ENCODE measurements around the gene HMGB4. TPM values are rescaled to one million over a fixed set of nuclear protein-coding genes. Genes with fewer than 3 reads are reported as not detected.

The HMGB4 gene
- total and polyA plus RNA-seq, 2 donors (not counting 3 experiments of a cell fraction or from before 2014, with no cell fraction given), result not detected

GRCh38 chr1:33899746-33900145 lies 35.9 kb downstream of the HMGB4 start:
- H3K4me2 ChIP-seq (ENCODE audit: insufficient read depth, low read length), result no peak overlapping the region
- no peaks in the 10 kb centered on the region for H3K36me3 ChIP-seq (ENCODE audit: control insufficient read depth in 2 of 2, extremely low read depth in 1 of 2, insufficient read depth in 2 of 2, low read length in 2 of 2)
- peaks cover 6% of the 10 kb centered on the region for H3K9me3 ChIP-seq (replicated peaks; ENCODE audit: control insufficient read depth, insufficient read depth, low read length)
- H3K27me3 ChIP-seq (ENCODE audit: control insufficient read depth in 2 of 2, insufficient read depth in 2 of 2, low read length in 2 of 2), result no peaks in the 10 kb centered on the region
- no TSS peak for BruUV-seq (replicated peaks)
- no peaks in the 10 kb centered on the region for H3K79me2 ChIP-seq (ENCODE audit: control insufficient read depth, insufficient read depth, low read length)
- FAIRE-seq (no peak), DNase-seq (ENCODE audit: low read depth, low spot score) (no peak)
- ChIA-PET CTCF (no interaction called here), POLR2A (no interaction called here)
- no peak overlapping the region for H3K4me3 ChIP-seq (replicated peaks in 1 of 3; ENCODE audit: insufficient read depth in 1 of 3, low read depth in 1 of 3, low read length in 3 of 3)
- dilution Hi-C loops (cut with MboI; ENCODE audit: extremely low pct_ligation_motif_present, low sequenced_read_pairs) (no loop called here), intact Hi-C loops (cut with micrococcal nuclease) (no loop called here)
- no peak for TF ChIP-seq EZH2 (IDR thresholded peaks at IDR 0.05; ENCODE audit: borderline replicate concordance, low read depth, low read length, severe bottlenecking)
- TF ChIP-seq MYC (IDR thresholded peaks at IDR 0.05; ENCODE audit: low read depth, low read length), result no peak
- TF ChIP-seq GATA2 (IDR thresholded peaks at IDR 0.05; ENCODE audit: insufficient read depth, insufficient read length, low read depth, low read length), result no peak
- TF ChIP-seq POLR2A (IDR thresholded peaks at IDR 0.05; ENCODE audit: low read depth, low read length), result no peak
- TF ChIP-seq FOS (IDR thresholded peaks at IDR 0.05; ENCODE audit: borderline replicate concordance, insufficient read depth, low read length), result no peak
- TF ChIP-seq JUN (IDR thresholded peaks at IDR 0.05; ENCODE audit: borderline replicate concordance, insufficient read depth, insufficient read length, low read depth), result no peak
- TF ChIP-seq MAX (IDR thresholded peaks at IDR 0.05; ENCODE audit: insufficient read depth, insufficient read length), result no peak
- no peak for TF ChIP-seq CTCF (IDR thresholded peaks at IDR 0.05; ENCODE audit: extremely low read depth in 1 of 2, insufficient read depth in 1 of 2, low read depth in 1 of 2, low read length in 2 of 2)
- no peak for TF ChIP-seq POLR2AphosphoS5 (IDR thresholded peaks at IDR 0.05; ENCODE audit: insufficient read depth, low read depth, low read length)
- no peaks in the 10 kb centered on the region for H3K4me1 ChIP-seq (ENCODE audit: control insufficient read depth, extremely low read depth, insufficient read depth, low read length)
- no peak overlapping the region for H3K27ac ChIP-seq (ENCODE audit: insufficient read depth, low read depth, low read length)
- no peak overlapping the region for H3K9ac ChIP-seq (replicated peaks; ENCODE audit: extremely low read depth, insufficient read depth, low read length)
- H4K20me1 ChIP-seq (replicated peaks; ENCODE audit: control insufficient read depth, extremely low read depth, insufficient read depth, low read length), result no peaks in the 10 kb centered on the region
- no peak overlapping the region for H2AFZ ChIP-seq (ENCODE audit: low read depth, low read length)
- H3K9me1 ChIP-seq (replicated peaks; ENCODE audit: control insufficient read depth, extremely low read depth, insufficient read depth, low read length), result no peaks in the 10 kb centered on the region
